HCEC 1CT (cell line): Measurements from ENCODE around the gene LAMA4.
"Not testable (repeated sequence)": the region's sequence is repeated elsewhere in the genome, so short reads cannot be mapped to it uniquely, and the experiment has no call there.

Experiments used
- DNase-seq: peaks from one replicate; pipeline ENCODE4 v3.0.0-alpha.2; 2017

The LAMA4 gene

DNA sequence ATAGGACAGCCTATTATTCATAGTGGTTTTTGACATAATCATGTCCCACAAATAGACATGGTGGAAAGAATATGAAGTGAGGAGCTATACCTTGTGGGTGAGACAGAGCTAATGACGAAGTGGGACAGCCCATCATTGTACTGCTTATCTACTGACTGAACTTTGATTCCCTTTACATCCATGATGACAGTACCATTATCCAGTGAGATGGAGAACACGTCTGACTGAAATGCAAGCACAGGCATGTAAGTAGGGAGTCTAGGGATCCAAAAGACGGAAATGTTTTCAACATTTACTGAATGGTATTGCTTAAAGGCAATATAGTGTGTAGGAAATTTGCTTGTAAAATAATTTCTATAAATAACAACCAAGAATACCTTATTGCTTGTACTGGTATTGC, 123.5 kb downstream of the LAMA4 start:
- no peak for DNase-seq

DNA sequence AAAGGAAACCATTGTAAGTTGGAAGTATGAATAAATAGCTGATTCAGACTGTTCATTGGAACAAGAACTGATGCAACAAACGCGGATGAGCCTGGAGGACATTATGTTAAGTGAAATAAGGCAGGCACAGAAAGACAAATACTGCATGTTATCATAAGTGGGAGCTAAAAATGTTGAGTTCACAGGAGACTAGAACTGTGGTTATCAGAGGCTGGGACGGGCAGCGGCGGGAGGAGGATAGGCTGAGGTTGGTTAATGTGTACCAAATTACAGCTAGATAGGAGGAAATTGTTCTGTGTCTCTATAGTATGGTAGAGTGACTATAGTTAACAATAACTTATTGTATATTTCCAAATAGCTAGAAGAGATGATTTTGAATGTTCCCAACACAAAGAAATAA, 126.2 kb downstream of the LAMA4 start:
- no peak for DNase-seq

GRCh38 chr6:112123982-112124381, 130.4 kb downstream of the LAMA4 start:
- DNase-seq, result no peak

DNA sequence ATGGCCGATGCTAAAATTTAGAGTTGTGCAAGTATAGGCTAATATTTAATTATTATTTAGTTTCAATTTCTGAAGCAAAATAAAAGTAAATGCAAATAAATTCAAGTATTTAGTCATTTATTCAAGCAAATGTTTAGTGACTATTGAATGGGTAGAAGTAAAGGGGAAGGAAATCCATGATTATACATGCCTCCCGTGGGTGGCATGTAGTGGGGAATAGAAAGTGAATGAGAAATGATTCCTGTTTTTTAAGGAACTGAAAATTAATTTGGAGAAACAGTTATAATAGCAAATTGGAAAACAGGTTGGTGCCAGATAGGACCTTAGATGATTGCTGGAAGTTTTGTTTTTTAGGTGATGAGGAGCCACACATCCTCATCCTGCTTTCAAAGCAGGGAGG, 131.6 kb downstream of the LAMA4 start:
- DNase-seq, result no peak

DNA sequence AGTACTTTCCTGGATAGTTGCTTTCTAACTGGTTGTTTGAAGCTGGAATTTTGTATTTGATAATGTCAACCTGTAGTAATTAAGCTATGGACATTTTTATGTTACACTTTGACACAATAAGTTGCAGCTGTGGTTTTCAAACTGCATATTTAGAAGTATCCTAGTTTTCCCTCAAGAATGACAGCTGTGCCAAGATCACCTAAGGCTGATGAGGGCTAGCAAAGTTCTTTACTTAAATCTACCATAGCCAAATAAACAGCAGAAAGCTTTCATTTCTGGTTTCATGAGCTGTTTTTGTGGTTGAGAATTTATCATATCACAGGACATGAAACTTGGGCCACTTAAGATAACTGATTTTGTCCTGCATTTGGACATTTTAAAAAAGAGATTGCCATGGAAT, 136.3 kb downstream of the LAMA4 start:
- DNase-seq, result no peak

GRCh38 chr6:112117554-112117953, 136.8 kb downstream of the LAMA4 start:
- DNase-seq, result peak; percentile 58

DNA sequence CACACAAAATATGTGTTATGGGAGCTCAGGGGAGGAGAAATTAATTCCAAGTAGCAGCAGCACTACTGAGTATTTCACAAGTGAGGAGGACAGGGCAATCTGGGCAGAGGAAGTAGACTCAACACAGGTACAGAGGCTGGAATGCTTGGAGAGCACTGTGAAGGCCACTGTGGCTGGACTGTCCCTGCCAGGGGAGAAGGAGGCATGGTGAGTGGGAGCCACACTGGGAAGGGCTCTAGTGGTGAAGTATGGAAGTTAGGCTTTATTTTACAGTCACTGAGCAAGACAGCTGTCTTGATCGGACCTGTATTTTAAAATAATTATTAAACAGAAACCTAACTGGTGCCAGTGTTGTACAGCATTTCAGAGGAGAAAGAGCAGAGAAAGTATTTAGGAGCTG, 138.1 kb downstream of the LAMA4 start:
- no peak for DNase-seq

GRCh38 chr6:112114577-112115223, 139.7 kb downstream of the LAMA4 start:
- DNase-seq, result no peak

- DNase-seq, result no peak
Observed at GRCh38 chr6:112113918-112114317, 140.4 kb downstream of the LAMA4 start.

- DNase-seq, result no peak
Observed at GRCh38 chr6:112113431-112113830, 140.9 kb downstream of the LAMA4 start.

DNA sequence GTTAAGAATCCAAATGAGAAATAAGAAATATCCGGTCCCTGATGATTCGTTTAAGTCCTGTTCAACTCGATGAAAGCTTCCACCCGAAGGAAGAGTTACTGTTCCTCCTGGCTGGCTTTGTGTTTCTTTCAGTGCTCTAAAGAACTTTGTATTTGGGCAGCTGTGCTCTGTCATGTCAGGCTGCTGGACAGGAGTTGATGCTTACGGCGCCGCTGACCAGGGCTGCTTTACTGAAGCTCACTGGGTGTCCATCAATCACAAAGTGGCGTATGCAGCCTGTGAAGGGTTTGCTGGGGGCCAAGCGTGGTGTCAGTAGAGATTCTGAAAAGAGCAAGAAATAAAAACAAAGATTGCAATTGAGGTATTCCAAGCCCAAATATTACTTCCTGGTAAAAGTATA, 145.1 kb downstream of the LAMA4 start:
- DNase-seq, result no peak

DNA sequence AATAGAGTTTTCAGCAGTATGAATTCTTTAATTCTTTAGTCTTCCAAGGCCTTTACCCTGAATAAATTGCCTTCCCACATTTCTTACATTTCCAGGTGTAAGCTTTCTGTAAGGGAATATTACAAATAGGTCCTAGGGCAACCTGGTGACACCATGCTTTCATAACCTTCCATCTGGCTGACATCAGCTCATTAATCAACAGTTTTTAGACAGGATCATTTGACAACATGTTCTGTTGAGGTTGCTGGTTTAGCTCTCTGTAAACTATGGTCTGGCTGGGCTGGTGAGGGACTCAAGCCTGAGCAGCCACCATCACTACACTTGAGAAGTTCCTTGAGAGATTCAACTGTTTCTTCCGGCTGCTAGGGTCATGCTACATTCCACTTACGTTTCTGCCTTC, 147.8 kb downstream of the LAMA4 start:
- DNase-seq, result no peak

DNA sequence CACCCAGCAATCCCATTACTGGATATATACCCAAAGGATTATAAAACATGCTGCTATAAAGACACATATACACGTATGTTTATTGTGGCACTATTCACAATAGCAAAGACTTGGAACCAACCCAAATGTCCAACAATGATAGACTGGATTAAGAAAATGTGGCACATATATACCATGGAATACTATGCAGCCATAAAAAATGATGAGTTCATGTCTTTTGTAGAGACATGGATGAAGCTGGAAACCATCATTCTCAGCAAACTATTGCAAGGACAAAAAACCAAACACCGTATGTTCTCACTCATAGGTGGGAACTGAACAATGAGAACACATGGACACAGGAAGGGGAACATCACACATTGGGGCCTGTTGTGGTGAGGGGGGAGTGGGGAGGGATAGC, 148.3 kb downstream of the LAMA4 start:
- not testable (repeated sequence) for DNase-seq

DNA sequence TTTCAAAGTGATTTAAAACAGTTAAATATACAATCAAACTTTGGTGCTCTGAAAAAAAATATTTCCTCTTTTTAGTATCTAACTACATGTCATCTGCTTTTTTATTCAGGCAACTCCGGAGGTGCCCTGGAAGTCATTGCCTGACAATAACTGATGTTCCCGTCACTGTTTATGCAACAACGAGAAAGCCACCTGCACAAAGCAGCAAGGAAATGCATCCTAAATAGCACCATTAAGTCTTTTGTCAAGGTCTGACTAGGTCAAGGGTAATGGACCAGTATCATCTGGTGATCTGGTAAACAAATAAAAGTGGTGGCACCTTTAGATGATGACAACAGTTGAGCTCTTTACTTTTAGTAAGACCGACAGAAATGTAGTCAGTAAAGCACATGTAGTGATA, 153.8 kb downstream of the LAMA4 start:
- DNase-seq, result no peak

DNA sequence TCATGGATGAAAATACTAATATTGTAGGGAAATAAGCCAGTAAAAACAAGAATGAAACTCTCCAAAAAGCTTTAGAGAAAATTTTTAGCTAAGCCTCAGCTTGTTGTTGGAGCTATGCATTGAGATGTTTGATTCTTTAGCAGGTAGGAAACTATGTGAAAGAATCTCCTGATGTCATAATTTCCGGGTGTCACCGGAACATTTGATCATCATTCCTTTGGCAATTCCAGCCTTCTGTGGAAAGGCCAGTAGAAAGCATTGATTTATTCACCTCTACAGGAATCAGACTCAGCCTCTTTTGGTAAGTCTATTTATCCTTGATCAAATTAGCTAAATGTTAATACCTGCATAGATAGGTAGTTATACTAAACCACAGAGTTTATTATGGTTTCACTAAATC, 157.5 kb downstream of the LAMA4 start:
- DNase-seq, result no peak

GRCh38 chr6:112087916-112088315, 166.5 kb downstream of the LAMA4 start:
- DNase-seq, result no peak

GRCh38 chr6:112087136-112087911, 167.0 kb downstream of the LAMA4 start, which contains the start of the genes FAM229B and TUBE1:
TSS of gene FAM229B (plus strand) at chr6:112087591. CDS start at chr6:112099284, 11,693 bp downstream.
TSS of gene TUBE1 (minus strand) at chr6:112087482. CDS start at chr6:112087434, 48 bp downstream.
- DNase-seq, result peak; percentile 98

DNA sequence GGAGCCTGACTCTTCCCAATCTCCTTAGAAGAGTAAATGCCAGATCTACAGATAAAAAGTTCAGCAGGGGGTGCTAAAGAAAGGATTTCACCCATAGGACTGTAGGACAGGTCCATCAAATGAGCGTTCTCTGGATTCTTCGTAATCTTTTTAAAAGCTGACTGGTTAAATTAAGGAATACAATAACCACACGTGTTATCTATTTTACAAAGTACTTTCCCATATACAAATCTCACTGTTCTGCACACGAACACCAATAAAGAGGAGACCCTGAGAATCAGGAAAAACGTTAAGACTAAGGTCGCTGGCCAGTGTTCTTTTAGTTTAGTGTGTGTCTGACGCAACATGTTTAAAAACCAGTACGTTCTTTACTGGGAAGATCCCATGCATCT, 167.6 kb downstream of the LAMA4 start:
- peak; percentile 71 for DNase-seq

DNA sequence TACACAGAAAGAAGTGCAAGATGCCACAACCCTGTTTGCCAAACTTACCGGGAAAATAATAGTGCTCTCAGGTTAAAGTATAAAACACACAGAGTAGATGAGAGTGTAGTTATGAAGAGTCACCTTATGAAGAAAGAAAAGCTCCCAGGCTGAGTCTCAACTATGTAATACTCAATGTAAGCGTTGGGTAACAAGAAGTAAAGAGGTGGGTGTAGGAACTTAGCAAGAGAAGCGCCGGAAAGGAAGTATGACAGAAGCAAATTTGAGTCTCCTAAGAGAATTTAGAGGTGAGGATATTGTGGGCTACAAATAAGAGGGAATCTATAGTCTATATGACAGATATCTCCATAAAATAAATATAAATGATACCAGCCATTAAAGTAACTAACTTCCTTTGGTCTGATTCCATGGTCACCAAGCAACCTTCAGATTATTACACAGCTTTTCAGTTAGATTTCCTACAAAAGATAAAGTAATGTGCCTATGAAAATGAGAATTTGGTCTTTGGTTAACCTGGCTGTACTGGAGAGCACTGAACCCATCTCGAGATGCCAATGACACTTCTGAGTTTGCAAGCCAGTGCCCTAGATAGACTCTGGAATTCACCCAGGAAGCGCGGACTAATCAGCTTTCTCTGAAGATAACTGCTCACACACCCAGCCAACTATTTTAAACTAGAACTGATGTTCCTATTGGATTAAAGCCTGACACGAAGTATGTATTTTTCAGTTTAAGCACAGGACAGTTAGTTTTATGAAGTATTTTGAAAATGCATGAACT, 168.9 kb downstream of the LAMA4 start:
- DNase-seq, result no peak

DNA sequence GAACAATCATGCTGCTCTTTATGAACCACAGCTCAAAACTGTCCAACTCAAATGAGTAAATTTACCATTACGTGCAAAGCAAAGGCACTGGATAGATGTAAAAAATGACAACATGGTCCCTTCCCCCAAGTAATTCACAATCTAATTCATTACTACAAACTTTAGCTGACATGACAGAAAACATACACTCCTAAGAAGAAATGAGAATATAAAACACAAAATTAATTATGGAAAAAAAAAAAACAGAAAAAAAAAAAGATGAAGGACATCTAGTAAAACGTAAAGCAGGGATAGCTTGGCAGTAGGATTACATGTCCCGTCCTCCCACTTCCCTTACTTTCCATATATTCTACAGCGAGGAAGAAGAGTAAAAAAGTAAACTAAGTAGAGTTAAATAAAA, 172.8 kb downstream of the LAMA4 start:
- no peak for DNase-seq

- no peak for DNase-seq
Observed at GRCh38 chr6:112066606-112067005, 187.8 kb downstream of the LAMA4 start.

GRCh38 chr6:112065426-112065986, 188.9 kb downstream of the LAMA4 start:
- DNase-seq, result peak; percentile 56

GRCh38 chr6:112062966-112063365, 191.4 kb downstream of the LAMA4 start:
- no peak for DNase-seq
